ENCODE data around the gene COL9A2. TPM values are rescaled to one million over a fixed set of nuclear protein-coding genes. Genes with fewer than 3 reads are reported as not detected.

The COL9A2 gene
- total RNA-seq, 1 donor from 2014 or later, result 3.8 TPM

DNA sequence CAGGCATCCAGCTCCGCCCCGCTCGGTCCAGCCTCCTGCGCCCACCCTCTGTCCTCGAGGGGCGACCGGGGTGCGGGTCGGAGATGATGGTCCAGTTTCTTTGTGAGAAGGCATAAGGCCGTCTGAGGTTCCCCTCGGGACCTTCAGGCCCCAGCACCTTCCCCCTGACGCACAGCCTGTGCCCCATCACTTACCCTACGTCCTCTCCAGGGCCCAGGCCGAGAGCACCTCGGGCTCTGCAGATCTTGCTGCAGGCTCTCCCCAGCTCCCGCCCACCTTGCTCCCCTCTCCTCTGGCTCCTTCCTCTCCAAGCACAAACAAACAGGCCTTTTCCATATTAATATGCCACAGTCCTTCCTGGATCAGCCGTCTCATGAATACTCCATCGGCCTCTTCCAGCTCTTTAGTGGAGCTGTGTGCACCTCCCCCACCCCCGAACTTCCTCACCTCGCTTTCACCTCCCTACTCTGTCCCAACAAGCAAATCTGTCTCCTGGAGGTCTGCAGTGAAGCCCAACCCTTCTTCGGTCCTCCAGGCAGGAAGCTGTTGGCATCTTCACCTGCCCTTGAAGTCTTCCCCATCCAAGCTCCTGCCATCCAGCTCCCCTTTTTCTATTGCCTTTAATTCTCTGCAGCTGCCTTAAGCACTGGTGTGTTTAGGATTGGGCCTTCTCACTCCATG lies 448 bp upstream of the COL9A2 start:
- intact Hi-C loops (cut with DNase I), result loop anchor here (10.0 kb wide), 1 partner anchor 173 kb away; no protein-coding TSS in a partner anchor
- no peak for DNase-seq
- peak overlapping the region; percentile 49 for H3K4me3 ChIP-seq

GRCh38 chr1:40315795-40316594 lies 1.1 kb downstream of the COL9A2 start:
- Histone ChIP-seq H3K4me1 (peaks cover 18% of the 10 kb centered on the region), H3K27me3 (peaks cover 25% of the 10 kb centered on the region), H3K9me3 (no peaks in the 10 kb centered on the region), H3K27ac (no peak overlapping the region), H3K4me3 (peak overlapping the region; percentile 49), H3K36me3 (no peaks in the 10 kb centered on the region)
- intact Hi-C loops (cut with DNase I), result loop anchor here (10.0 kb wide), 1 partner anchor 171 kb away; no protein-coding TSS in a partner anchor
- DNase-seq (no peak), ATAC-seq (peak; percentile 1)
- no peak for TF ChIP-seq CTCF (IDR thresholded peaks at IDR 0.05)

More for the DNA sequence above, 448 bp upstream of the COL9A2 start:
- ATAC-seq, result no peak
- Histone ChIP-seq H3K27me3 (peaks cover 25% of the 10 kb centered on the region), H3K9me3 (no peaks in the 10 kb centered on the region), H3K4me1 (peaks cover 11% of the 10 kb centered on the region), H3K36me3 (no peaks in the 10 kb centered on the region), H3K27ac (no peak overlapping the region)
- TF ChIP-seq CTCF (IDR thresholded peaks at IDR 0.05), result no peak

DNA sequence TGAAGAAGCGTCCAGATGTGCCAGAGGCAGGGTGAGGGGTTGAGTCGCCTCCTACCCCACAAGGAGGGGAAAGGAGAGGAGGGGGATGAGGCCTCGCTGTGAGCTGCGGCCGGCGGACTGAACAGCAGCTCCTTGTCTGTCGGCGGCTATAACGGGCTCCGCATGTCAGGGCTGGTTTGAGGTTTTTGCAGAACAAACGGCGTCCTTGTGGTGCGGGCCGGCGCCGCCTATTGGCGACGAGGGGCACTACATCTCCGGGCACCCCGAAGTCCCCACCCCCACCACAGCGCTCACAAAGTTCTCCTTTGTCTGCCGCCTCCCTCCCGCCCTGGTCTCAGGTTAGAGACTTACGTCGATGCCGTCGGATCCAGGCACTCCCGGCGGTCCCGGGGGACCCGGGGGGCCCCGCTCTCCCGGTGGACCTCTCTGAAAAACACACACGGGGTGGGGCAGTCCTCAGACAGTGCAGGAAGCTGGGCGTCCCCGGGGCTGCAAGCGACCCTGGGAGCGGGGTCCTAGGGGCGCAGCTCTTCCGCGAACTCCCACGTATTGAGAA lies 1.8 kb downstream of the COL9A2 start:
- Histone ChIP-seq H3K9me3 (no peaks in the 10 kb centered on the region), H3K27ac (peak overlapping the region; percentile 36), H3K36me3 (no peaks in the 10 kb centered on the region), H3K4me3 (peak overlapping the region; percentile 49), H3K27me3 (peaks cover 25% of the 10 kb centered on the region), H3K4me1 (peaks cover 18% of the 10 kb centered on the region)
- TF ChIP-seq CTCF (IDR thresholded peaks at IDR 0.05), result peak; percentile 96
- ATAC-seq (peak; percentile 93), DNase-seq (peak; percentile 88)
- intact Hi-C loops (cut with DNase I), result loop anchor here (10.0 kb wide), 1 partner anchor 171 kb away; no protein-coding TSS in a partner anchor

DNA sequence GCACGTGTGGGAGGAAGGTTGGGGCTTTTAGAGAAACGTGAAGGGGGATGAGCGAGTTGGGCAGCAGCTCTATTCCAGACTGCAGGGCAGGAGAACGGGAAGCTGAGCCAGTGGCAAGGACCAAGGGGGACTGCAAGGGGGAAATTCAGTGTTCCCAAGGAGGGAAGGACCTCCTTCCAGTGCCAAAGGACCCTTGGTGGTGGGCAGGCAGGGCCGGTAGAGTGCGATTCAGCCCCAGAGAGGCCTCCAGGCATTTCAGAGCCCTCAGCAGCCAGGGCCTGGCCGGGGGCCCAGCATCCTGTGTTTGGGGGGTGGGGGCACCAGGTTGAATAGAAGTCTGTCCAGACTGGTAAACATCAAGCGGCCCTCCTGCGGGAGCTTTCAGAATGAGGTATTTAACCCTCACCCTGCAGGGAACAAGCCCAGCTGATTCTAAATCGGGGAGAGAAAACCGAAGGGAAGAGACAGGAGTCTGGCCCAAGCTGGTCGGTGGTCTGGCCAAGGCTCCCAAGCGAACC lies 2.3 kb downstream of the COL9A2 start:
- Histone ChIP-seq H3K4me3 (peak overlapping the region; percentile 49), H3K36me3 (no peaks in the 10 kb centered on the region), H3K4me1 (peaks cover 18% of the 10 kb centered on the region), H3K27me3 (peaks cover 25% of the 10 kb centered on the region), H3K9me3 (no peaks in the 10 kb centered on the region), H3K27ac (peak overlapping the region; percentile 36)
- TF ChIP-seq CTCF (IDR thresholded peaks at IDR 0.05), result no peak
- DNase-seq, result no peak
- intact Hi-C loops (cut with DNase I), result loop anchor here (10.0 kb wide), 1 partner anchor 170 kb away; no protein-coding TSS in a partner anchor
- no peak for ATAC-seq

- ATAC-seq, result no peak
These were observed 2.9 kb downstream of the COL9A2 start for GRCh38 chr1:40313958-40314720.

More at GRCh38 chr1:40313958-40314720, 2.9 kb downstream of the COL9A2 start:
- DNase-seq, result no peak
- Histone ChIP-seq H3K27ac (no peak overlapping the region), H3K9me3 (no peaks in the 10 kb centered on the region), H3K27me3 (peaks cover 25% of the 10 kb centered on the region), H3K4me1 (peaks cover 18% of the 10 kb centered on the region), H3K4me3 (no peak overlapping the region), H3K36me3 (no peaks in the 10 kb centered on the region)
- intact Hi-C loops (cut with DNase I), result loop anchor here (10.0 kb wide), 1 partner anchor 169 kb away; no protein-coding TSS in a partner anchor
- no peak for TF ChIP-seq CTCF (IDR thresholded peaks at IDR 0.05)

Data from upper lobe of right lung (tissue), 1 donor.